RWPE2 (cell line): ENCODE measurements around the gene FNIP1.

ENCODE experiments used
- ATAC-seq: fragments of 200-7000 bp; cut with Tn5 transposase; 3 replicates; pipeline ENCODE4 v1.9.1; 2021; ENCODE audit warnings: low read depth
- DNase-seq: peaks from one replicate; pipeline ENCODE4 v3.0.0-alpha.2; 2020; ENCODE audit warnings: low spot score
- H3K27ac ChIP-seq: fragments of 450-650 bp; 2 replicates; pipeline ENCODE4 v1.5.1; 2017; ENCODE audit warnings: mild to moderate bottlenecking; ENCODE audit not compliant: poor library complexity, severe bottlenecking
- H3K27me3 ChIP-seq: fragments of 250-450 bp; sonication (Bioruptor Pico); 2 replicates; pipeline ENCODE4 v1.5.1; 2021; ENCODE audit warnings: mild to moderate bottlenecking, moderate library complexity; ENCODE audit not compliant: insufficient read depth, poor library complexity, severe bottlenecking
- H3K36me3 ChIP-seq: fragments of 250-450 bp; sonication (Bioruptor Pico); 2 replicates; pipeline ENCODE4 v1.5.1; 2020; ENCODE audit warnings: low read depth, mild to moderate bottlenecking, moderate library complexity
- H3K4me1 ChIP-seq: fragments of 250-450 bp; sonication (Bioruptor Pico); 2 replicates; pipeline ENCODE4 v1.5.1; 2021; ENCODE audit warnings: mild to moderate bottlenecking, moderate library complexity; ENCODE audit not compliant: insufficient read depth, poor library complexity, severe bottlenecking
- H3K4me3 ChIP-seq: fragments of 250-450 bp; sonication (Bioruptor Pico); 2 replicates; pipeline ENCODE4 v1.5.1; 2021; ENCODE audit warnings: mild to moderate bottlenecking, moderate library complexity; ENCODE audit not compliant: severe bottlenecking
- H3K9me3 ChIP-seq: fragments of 250-450 bp; sonication (Bioruptor Pico); 2 replicates; pipeline ENCODE4 v1.5.1; 2021; ENCODE audit warnings: mild to moderate bottlenecking, moderate library complexity; ENCODE audit not compliant: severe bottlenecking
- TF ChIP-seq, protein P1 (sequence below): fragments of 450-650 bp; IDR thresholded peaks from one replicate; pipeline ENCODE4 v1.5.1; 2017; ENCODE audit warnings: mild to moderate bottlenecking, moderate library complexity; ENCODE audit not compliant: poor library complexity, severe bottlenecking

The FNIP1 gene

DNA sequence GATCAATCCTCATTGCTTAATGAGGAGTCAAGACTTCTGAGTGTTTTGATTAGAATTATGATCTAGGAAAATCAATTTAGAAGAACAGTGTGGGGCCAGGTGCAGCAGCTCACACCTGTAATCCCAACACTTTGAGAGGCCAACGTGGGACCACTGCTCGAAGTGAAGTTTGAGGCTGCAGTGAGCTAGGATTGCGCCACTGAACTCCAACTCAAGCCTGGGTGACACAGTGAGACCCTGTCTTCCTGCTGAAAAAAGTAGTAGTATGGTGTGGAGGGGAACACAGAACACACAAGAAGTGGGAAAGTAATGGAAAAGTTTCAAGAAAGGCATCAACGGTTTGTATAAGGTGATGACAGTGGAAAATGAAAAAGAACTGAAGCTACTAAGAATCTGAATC lies 9.1 kb downstream of the FNIP1 start:
- no peak overlapping the region for H3K27ac ChIP-seq
- no peaks in the 10 kb centered on the region for H3K27me3 ChIP-seq
- H3K4me1 ChIP-seq, result no peaks in the 10 kb centered on the region
- DNase-seq, result no peak
- peaks cover 4% of the 10 kb centered on the region for H3K36me3 ChIP-seq
- no peaks in the 10 kb centered on the region for H3K9me3 ChIP-seq
- TF ChIP-seq, protein P1, sequence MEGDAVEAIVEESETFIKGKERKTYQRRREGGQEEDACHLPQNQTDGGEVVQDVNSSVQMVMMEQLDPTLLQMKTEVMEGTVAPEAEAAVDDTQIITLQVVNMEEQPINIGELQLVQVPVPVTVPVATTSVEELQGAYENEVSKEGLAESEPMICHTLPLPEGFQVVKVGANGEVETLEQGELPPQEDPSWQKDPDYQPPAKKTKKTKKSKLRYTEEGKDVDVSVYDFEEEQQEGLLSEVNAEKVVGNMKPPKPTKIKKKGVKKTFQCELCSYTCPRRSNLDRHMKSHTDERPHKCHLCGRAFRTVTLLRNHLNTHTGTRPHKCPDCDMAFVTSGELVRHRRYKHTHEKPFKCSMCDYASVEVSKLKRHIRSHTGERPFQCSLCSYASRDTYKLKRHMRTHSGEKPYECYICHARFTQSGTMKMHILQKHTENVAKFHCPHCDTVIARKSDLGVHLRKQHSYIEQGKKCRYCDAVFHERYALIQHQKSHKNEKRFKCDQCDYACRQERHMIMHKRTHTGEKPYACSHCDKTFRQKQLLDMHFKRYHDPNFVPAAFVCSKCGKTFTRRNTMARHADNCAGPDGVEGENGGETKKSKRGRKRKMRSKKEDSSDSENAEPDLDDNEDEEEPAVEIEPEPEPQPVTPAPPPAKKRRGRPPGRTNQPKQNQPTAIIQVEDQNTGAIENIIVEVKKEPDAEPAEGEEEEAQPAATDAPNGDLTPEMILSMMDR, result no peak
- ATAC-seq, result no peak
- no peak overlapping the region for H3K4me3 ChIP-seq

- DNase-seq (no peak), ATAC-seq (no peak)
- H3K9me3 ChIP-seq, result no peaks in the 10 kb centered on the region
- H3K4me3 ChIP-seq, result no peak overlapping the region
- no peaks in the 10 kb centered on the region for H3K36me3 ChIP-seq
- TF ChIP-seq, protein P1, result no peak
- H3K27me3 ChIP-seq, result no peaks in the 10 kb centered on the region
- H3K27ac ChIP-seq, result no peak overlapping the region
- no peaks in the 10 kb centered on the region for H3K4me1 ChIP-seq
Measured at GRCh38 chr5:131786900-131787692, 9.7 kb downstream of the FNIP1 start.

- Histone ChIP-seq H3K27me3 (no peaks in the 10 kb centered on the region), H3K36me3 (no peaks in the 10 kb centered on the region), H3K9me3 (no peaks in the 10 kb centered on the region), H3K27ac (no peak overlapping the region), H3K4me3 (no peak overlapping the region), H3K4me1 (no peaks in the 10 kb centered on the region)
- ATAC-seq, result no peak
- TF ChIP-seq, protein P1, result no peak
- DNase-seq, result no peak
Measured at GRCh38 chr5:131786036-131786435, 10.8 kb downstream of the FNIP1 start.

- Histone ChIP-seq H3K9me3 (no peaks in the 10 kb centered on the region), H3K36me3 (no peaks in the 10 kb centered on the region), H3K27me3 (no peaks in the 10 kb centered on the region), H3K27ac (no peak overlapping the region), H3K4me3 (no peak overlapping the region), H3K4me1 (no peaks in the 10 kb centered on the region)
- DNase-seq (no peak), ATAC-seq (no peak)
- TF ChIP-seq, protein P1, result no peak
Measured at GRCh38 chr5:131783874-131784273, 12.9 kb downstream of the FNIP1 start.

DNA sequence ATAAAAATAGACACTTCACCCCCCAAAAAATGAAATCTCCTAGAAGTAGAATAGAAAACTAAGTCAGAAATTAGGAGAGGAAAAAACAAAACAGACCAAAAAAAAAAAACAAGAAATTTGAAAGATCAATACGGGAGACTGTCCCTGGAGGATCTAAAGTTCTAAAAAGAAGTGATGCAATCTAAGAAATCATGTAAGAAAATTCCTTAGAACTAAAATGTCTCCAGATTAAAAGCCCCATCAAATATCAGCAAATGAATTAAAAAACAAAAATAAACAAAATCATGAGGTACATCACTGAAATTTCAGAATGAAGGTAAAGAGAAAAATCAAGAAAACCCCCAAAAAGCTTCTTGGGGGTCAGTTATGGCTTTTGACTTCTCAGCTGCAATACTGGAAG lies 13.5 kb downstream of the FNIP1 start:
- DNase-seq (no peak), ATAC-seq (no peak)
- TF ChIP-seq, protein P1, result no peak
- no peaks in the 10 kb centered on the region for H3K27me3 ChIP-seq
- H3K4me3 ChIP-seq, result no peak overlapping the region
- H3K27ac ChIP-seq, result no peak overlapping the region
- H3K9me3 ChIP-seq, result no peaks in the 10 kb centered on the region
- H3K4me1 ChIP-seq, result no peaks in the 10 kb centered on the region
- no peaks in the 10 kb centered on the region for H3K36me3 ChIP-seq
